HEK293T (cell line): Measurements from ENCODE around the gene WNK2.

ENCODE experiments used
- ELF4 ChIP-seq: fragments of 450-650 bp; IDR thresholded peaks from 2 replicates; pipeline ENCODE4 v1.6.1; 2017; ENCODE audit warnings: antibody characterized with exemption
- FOXK2 ChIP-seq: fragments of 450-650 bp; IDR thresholded peaks from 2 replicates; pipeline ENCODE4 v1.6.1; 2016; ENCODE audit warnings: mild to moderate bottlenecking
- HDGF ChIP-seq: fragments of 450-650 bp; IDR thresholded peaks from 2 replicates; pipeline ENCODE4 v1.6.1; 2017; ENCODE audit warnings: antibody characterized with exemption, borderline replicate concordance

DNA sequence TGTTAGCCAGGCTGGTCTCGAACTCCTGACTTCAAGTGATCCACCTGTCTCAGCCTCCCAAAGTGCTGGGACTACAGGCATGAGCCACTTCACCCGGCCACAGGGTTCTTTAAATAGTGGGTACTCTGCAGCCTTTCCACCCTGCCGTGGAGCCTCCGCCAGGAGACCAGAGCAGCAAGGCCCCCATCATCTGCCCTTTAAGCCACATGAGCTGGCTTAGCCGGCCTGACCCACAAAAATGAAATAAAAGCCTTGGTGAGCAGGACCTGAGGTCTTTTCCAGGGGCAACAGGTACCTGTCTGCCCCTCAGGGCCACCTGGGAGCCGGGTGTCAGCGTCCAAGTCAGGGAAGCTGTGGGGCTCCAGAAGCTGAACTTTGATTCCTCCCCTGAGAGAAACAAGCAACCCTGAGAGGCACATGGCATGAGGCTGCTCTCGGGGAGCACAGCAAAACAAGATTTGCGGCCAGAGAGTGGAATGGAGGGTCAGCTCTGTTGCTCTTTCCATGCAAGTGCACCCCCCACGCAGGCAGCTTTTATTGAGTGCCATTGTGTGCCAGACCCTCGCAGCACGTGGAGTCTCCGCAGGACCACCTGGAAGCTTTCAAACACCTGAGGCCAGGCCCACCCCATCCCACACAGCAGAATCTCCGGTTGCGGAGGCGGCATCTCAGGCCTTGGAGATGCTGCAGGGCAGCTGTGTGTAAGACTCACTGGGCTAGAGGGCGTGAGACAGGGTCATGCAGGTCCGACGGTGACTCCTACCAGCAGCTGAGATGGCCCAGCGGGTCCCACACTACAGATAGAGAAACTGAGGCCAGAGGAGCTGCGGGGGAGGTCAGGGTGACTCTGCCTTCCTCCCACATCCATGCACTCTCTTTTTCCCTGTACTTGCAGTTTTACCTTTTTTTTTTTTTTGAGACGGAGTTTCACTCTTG is 4.8 kb upstream of the WNK2 start:
- TF ChIP-seq FOXK2: no peak
- no peak for TF ChIP-seq HDGF
- no peak for TF ChIP-seq ELF4
